OCI-LY3 (cell line): Measurements from ENCODE around the gene OMP.

Experiments used
- EZH2phosphoT487 ChIP-seq: fragments of 200-600 bp; shearing (Covaris generic); IDR thresholded peaks from 2 replicates; pipeline ENCODE4 v1.6.1; 2018; ENCODE audit warnings: antibody characterized with exemption, mixed run types, low read depth
- TF ChIP-seq, protein P1 (sequence below): fragments of 200-600, 300-600 bp; sonication (generic); IDR thresholded peaks from 2 replicates; pipeline ENCODE4 v1.5.1; 2014; ENCODE audit warnings: antibody characterized with exemption, low read length, low read depth

DNA sequence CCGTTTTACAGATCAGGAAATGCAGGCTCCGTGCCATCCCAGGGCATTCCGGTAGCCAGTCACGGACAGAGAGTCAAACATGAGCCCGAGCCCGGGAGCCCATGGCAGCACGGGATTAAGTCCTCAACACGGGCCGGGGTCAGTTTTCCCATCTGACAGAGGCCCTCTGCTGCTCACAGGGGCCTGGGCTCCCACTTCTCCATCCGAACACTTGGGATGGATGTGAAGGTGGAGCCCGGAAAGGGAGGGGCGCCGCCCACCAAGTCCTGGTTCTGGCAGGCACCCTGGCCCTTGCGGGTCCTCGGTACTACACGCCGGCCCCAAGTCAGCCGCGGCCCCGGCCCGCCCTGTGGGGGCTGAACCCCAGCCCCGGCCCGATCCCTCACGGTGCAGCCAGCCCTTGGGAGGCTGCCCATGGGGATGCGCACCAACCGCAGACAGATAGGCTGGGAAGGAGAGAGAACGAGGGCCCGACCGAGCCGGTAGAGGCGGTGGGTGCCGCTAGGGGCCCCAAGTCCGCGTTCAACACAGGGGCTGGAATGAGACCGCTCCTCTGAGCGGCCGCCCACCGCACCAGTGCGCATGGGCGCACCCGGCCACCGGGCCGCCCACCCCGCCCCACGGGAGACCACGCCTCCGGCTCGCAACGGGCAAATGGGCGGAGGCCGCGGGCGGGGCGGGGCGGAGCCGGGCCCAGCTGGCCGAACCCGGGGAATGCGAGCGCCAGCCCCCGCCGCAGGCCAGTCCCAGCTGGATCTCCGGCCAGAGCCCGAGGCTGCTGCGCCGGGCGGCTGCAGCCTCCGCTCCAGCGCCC is 36.2 kb upstream of the OMP start, which contains the start of gene CAPN5:
- TF ChIP-seq, protein P1, sequence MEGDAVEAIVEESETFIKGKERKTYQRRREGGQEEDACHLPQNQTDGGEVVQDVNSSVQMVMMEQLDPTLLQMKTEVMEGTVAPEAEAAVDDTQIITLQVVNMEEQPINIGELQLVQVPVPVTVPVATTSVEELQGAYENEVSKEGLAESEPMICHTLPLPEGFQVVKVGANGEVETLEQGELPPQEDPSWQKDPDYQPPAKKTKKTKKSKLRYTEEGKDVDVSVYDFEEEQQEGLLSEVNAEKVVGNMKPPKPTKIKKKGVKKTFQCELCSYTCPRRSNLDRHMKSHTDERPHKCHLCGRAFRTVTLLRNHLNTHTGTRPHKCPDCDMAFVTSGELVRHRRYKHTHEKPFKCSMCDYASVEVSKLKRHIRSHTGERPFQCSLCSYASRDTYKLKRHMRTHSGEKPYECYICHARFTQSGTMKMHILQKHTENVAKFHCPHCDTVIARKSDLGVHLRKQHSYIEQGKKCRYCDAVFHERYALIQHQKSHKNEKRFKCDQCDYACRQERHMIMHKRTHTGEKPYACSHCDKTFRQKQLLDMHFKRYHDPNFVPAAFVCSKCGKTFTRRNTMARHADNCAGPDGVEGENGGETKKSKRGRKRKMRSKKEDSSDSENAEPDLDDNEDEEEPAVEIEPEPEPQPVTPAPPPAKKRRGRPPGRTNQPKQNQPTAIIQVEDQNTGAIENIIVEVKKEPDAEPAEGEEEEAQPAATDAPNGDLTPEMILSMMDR, result peak; percentile 35
- no peak for TF ChIP-seq EZH2phosphoT487
